GM15510 (cell line): ENCODE measurements around the gene NDUFB10.

Experiments
- POLR2A ChIP-seq: IDR thresholded peaks from 3 replicates; pipeline ENCODE4 v1.6.1; 2011; ENCODE audit warnings: borderline replicate concordance; ENCODE audit not compliant: insufficient read length; ENCODE audit errors: extremely low read depth

NDUFB10 gene

DNA sequence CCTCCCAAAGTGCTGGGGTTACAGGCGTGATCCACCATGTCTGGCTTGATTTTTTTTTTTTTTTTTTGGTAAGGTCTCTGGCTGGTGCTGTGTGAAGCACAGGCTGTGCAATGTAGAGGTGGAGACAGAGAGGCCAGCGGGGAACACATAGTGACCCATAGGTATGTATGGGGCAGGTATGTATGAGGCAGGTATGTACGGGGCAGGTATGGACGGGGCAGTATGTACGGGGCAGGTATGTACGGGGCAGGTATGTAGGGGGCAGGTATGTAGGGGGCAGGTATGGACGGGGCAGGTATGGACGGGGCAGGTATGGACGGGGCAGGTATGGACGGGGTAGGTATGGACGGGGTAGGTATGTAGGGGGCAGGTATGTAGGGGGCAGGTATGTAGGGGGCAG lies 9.8 kb upstream of the NDUFB10 start:
- no peak for TF ChIP-seq POLR2A

DNA sequence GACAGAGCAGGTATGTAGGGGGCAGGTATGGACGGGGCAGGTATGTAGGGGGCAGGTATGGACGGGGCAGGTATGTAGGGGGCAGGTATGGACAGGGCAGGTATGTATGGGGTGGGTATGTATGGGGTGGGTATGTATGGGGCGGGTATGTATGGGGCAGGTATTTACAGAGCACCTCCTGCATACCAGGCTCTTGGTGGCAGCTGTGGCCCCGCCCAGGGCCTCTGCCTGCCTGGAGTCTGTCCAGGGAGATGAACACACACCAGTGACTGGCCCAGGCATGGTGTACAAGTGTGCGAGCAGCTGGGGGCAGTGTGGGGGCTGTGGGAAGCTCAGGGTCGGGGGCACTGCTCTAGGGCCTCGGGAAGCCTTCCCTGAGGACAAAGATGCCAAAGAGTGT lies 9.3 kb upstream of the NDUFB10 start:
- no peak for TF ChIP-seq POLR2A

DNA sequence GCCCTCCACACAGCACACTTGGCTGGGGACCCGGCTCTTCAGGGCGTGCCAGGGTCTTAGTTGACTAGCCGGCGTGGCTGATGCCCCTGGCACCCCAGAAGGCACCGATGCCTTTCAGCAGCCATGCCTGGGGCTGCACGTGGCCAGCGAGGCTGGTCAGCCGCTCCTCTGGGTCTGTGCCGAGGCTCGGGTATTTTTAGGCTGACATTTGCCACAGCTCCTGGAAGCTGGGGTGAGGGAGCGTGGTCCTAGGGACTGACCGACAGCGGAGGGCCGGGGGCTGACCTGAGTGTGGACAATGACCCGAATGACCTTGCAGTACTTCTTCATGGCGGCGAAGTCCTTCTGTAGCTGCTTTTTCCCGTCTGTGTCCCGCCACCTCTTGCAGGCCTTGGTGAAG lies 8.8 kb upstream of the NDUFB10 start:
- TF ChIP-seq POLR2A = no peak

DNA sequence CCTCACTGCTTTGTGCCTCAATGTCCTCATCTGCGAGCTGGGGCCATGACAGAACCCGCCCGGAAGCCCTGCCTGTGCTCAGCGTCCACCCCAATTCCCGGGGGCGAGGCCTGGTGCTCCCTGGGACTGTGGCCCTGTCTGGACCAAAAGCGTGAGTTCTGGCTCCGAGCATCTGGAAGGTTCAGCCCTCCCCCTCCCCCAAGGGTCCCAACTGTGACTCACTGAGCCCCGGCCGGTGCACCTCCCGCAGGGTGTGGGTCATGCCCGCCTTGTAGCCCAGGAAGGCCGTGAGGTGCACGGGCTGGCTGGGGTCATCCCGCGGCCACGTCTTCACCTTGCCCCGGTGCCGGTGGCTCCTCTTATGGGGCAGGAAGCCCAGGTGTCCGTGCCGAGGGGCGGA lies 5.6 kb upstream of the NDUFB10 start:
- TF ChIP-seq POLR2A = no peak

DNA sequence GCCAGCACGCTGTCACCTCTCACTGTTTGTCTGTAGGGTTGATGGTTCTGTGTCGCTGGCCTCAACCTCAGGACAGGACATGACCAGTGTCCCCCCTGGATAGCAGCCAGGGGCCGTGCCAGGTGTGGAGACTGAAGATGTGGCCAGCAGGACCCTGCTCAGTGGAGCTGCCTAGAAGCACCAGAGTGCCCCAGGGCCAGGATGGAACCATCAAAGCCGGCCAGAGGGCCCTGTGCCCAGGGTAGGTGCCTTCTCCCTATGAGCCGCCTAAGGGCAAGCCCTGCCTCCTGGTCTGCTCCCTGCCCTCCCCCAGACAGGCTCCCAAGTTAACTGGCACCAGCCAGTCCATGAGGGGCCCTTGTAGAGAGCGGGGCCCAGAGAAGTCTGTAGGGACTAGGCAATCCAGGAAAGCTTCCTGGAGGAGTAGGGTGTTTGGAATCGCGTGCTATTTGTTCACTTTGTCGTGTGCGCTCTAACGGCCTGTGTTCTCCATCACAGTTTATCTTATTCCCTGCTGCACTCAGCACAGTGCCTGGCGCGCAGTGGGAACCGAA lies 546 bp upstream of the NDUFB10 start:
- no peak for TF ChIP-seq POLR2A

DNA sequence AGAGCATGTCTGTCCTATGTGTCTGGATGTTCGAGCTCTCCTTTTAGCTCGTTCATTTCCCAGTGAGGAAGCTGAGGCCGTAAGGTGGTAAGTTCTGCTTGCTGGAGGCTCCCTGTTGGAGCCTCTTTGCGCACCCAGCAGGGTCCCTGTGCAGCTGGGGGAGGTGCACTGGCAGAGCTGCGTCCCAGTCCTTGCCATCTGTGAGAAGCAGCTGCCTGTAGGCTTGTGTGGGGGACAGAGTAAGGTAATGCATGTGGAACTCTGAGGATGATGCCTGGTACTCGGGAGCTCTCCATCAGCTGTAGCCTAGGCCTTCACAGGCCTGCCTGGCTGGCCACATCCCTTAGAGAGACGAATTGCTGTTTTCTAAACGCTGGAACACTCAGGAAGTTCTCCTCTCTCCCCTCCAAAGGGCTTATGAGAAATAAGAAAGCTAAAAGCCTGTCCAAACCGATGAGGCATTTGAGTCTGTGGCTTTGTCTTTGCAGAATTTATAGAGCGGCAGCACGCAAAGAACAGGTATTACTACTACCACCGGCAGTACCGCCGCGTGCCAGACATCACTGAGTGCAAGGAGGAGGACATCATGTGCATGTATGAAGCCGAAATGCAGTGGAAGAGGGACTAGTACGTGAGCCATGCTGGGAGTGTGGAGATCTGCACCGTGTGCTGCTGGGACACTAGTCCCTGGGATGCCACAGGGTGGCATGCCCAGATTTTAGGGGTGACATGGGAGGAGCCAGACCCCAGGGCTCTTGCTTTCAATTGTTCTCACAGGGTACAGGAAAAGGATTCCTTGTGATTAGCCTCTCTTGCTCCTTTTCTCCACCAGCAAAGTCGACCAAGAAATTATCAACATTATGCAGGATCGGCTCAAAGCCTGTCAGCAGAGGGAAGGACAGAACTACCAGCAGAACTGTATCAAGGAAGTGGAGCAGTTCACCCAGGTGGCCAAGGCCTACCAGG lies 1.6 kb downstream of the NDUFB10 start:
- TF ChIP-seq POLR2A = peak; percentile 49

DNA sequence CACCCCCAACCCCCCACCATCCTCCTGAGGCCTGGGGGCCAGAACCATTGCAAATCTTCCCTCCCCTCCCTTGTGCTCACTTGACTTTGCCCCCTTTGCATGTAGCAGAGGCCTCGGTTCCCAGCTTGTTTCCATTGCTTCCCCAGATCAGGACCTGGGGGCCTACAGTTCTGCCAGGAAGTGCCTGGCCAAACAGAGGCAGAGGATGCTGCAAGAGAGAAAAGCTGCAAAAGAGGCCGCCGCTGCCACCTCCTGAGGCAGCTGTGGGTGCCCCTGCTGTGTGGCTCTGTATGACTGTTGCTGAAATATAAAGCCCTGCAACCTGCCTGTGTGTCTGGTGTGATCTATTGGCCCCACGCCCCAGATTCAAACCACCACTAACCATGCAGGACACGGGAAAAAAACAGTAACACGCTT lies 2.3 kb downstream of the NDUFB10 start:
- no peak for TF ChIP-seq POLR2A

DNA sequence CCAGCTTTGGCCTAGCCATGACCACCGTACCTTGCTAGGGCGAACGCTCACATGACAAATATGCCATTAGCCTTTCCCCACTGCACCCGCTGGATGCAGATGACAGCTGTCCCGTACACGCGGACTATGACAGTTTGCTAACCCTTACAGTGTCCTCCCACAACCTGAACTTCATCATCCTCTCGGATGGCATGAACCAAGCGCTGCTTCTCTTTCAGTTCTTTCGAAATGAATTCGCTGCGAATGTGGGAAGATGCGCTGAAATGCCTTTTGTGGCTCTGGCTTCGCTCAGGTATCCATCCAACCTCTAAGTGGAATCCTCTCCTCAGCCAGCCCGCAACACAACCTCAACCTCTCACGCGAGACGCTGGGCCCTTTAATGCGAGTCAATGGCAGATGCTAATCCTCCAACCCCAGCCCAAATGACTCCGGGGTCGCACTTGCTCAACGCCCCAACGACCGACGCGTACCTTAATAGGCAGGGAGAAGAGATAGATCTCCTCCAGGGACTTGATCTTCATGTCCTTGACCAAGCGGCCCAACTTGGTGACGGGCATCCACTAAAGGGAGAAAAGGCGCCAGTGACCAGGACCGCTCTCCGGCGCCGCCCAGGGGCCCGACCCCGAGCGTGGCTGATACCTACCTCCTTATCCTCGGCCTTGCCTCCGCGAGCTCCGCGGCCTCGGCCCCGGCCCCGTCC lies 4.6 kb downstream of the NDUFB10 start:
- no peak for TF ChIP-seq POLR2A

DNA sequence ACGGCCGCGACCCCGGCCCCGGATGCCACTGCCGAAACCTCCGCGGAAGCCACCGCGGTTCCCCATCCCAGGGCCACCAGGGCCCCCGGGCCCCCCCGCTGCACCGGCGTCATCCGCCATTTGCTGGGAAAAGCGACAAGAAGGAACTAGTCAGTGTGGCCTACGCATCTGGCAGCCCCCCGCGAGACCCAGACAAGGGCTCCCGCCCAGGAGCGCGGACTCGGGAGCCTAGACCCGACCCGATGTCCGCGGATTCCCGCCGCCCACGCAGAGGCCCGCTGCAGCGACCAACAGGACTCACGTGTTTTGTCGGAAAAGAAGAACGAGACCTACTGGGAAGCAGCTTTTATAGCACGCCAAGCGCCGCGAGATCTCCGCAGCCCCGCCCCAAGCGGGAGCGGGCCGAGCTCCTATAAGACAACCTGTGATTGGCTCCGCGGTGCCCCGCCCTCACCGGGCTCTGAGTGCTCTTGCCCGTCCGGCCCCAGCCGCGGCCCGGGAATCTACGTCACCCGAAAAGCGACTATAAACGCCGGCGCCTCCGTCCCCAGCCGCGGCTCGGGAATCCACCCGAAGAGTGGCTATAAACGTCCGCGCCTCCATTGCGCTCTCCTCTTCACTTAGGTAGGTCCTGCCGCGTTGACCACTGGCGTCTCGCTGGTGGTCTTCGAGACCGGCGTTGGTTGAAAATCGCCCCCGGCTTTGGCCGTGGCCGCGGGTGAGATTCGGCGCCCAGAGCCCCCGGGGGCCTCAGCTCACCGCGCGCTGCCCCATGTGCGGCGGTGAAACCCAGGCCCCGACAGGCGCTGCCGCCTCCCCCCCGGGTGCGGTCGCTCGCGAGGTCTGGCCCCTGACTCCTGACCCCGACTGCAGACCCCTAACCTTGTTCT lies 5.4 kb downstream of the NDUFB10 start, which contains the start of gene RPS2:
Gene RPS2, minus strand, starts transcription at position 321 of the 890 bp plus-strand sequence. Its CDS starts 201 bp downstream, at position 120.
- TF ChIP-seq POLR2A = peak; percentile 100

DNA sequence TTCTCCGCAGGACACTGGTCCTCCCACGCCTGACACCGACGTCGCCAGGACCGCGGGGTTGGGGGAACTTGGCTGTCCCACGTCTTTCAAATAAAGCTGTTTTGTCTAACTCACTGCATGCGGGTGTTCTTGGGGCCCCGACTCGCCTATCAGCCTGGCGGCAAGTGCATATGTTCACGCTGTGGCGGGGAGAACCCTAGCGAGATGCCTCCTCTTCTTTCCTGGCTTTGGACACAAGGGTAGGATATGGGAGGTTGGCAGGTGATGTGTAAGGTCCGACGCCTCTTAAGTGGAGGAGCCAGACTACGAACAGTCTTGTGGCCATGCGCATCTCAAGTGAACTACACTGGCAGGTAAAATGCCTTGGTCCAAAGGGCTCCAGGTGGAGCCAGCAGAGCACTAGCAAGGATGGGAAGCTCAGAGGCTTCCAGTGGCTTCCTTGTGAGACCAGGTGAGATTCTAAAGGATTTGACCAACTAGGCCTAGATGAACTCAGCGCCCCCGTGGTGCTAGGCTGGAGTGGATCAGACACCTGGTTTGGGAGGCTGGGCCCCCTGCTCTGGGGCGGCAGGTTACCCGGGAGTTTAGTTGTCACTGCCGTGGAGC lies 6.2 kb downstream of the NDUFB10 start:
- no peak for TF ChIP-seq POLR2A

DNA sequence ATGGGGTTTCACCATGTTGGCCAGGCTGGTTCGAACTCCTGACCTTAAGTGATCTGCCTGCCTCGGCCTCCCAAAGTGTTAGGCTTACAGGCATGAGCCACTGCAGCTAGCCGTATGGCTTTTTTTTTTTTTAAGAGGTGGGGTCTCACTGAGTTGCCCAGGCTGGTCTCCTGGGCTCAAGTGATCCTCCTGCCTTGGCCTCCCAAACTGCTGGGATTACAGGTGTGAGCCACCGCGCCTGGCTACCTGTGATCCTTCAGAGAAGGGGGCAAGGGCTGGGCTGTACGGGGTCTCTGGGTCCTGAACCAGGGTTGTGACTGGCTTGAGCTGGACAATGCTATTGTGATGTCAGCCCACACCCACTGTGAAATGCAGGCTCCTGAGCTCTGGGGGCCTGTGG lies 7.1 kb downstream of the NDUFB10 start, which contains the start of gene RNF151:
Gene RNF151, plus strand, starts transcription at position 397 of the 400 bp plus-strand sequence. CDS start 26 bp downstream, outside the sequence.
- TF ChIP-seq POLR2A = no peak

DNA sequence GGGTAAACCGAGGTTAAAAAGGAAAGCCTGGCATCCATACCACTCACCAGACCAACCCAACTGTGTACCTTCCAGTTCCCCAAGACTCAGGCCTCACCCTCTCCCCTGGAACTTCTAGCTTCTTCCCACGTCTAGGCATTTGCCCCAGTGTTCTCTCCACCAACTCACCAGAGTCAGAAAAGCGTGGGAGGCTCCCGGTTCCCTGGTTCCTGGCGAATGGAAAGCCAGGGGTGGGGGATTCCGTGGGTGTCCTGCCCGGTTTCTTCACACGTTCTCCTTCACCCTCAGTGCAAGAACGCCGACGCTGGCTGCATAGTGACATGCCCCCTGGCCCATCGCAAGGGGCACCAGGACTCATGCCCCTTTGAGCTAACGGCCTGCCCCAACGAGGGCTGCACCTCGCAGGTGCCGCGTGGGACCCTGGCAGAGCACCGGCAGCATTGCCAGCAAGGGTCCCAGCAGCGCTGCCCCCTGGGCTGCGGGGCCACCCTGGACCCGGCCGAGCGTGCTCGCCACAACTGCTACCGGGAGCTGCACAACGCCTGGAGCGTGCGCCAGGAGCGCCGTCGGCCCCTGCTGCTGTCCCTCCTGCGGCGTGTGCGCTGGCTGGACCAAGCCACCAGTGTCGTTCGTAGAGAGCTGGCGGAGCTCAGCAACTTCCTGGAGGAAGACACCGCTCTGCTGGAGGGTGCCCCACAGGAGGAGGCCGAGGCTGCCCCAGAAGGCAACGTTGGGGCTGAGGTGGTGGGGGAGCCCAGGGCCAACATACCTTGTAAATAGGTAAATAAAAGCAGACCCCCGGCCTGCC lies 9.0 kb downstream of the NDUFB10 start:
- TF ChIP-seq POLR2A = no peak
